SU-DHL-6 (cell line): ENCODE measurements around the gene SUPT4H1.

Experiments
- H2AFZ ChIP-seq: fragments of 200-600 bp; sonication (generic); 2 replicates; pipeline ENCODE4 v1.6.1; 2014; ENCODE audit warnings: low read depth, mild to moderate bottlenecking, moderate library complexity, mixed read lengths, antibody characterized with exemption, low read length; ENCODE audit not compliant: severe bottlenecking
- H3F3A ChIP-seq: fragments of 200-600 bp; shearing (Covaris generic); 2 replicates; pipeline ENCODE4 v1.6.0; 2016; ENCODE audit warnings: antibody characterized with exemption, mild to moderate bottlenecking; ENCODE audit not compliant: insufficient read depth
- H3K27ac ChIP-seq: fragments of 200-600 bp; sonication (generic); 2 replicates; pipeline ENCODE4 v1.5.1; 2016; ENCODE audit warnings: low read depth, mild to moderate bottlenecking, low read length, moderate library complexity, mixed read lengths
- H3K27me3 ChIP-seq: fragments of 200-600 bp; sonication (generic), shearing (Covaris generic); 2 replicates; pipeline ENCODE4 v1.6.0; 2014; ENCODE audit warnings: mild to moderate bottlenecking, low read length
- H3K36me3 ChIP-seq: fragments of 200-600 bp; sonication (generic); 2 replicates; pipeline ENCODE4 v1.6.1; 2014; ENCODE audit warnings: mild to moderate bottlenecking, low read length, mixed read lengths
- H3K4me2 ChIP-seq: fragments of 300-600, 200-600 bp; shearing (Covaris generic), sonication (generic); 2 replicates; pipeline ENCODE4 v1.6.0; 2014; ENCODE audit warnings: low read length, low read depth, mild to moderate bottlenecking; ENCODE audit not compliant: poor library complexity, severe bottlenecking
- H3K4me3 ChIP-seq: fragments of 200-600 bp; sonication (generic); 2 replicates; pipeline ENCODE4 v1.5.1; 2014; ENCODE audit warnings: antibody characterized with exemption, low read length, mild to moderate bottlenecking, mixed read lengths; ENCODE audit not compliant: insufficient read depth, poor library complexity, severe bottlenecking
- H3K79me2 ChIP-seq: fragments of 200-600 bp; sonication (generic); 2 replicates; pipeline ENCODE4 v1.6.1; 2014; ENCODE audit warnings: mild to moderate bottlenecking, low read length, moderate library complexity; ENCODE audit not compliant: insufficient read depth
- H3K9ac ChIP-seq: fragments of 200-600 bp; sonication (generic); 2 replicates; pipeline ENCODE4 v1.7.0; 2014; ENCODE audit warnings: mild to moderate bottlenecking, low read length
- H3K9me2 ChIP-seq: fragments of 200-600 bp; sonication (generic); replicated peaks from 2 replicates; pipeline ENCODE4 v1.6.1; 2014; ENCODE audit warnings: low read length; ENCODE audit not compliant: insufficient read depth
- H3K9me3 ChIP-seq: fragments of 200-600 bp; sonication (generic); 2 replicates; pipeline ENCODE4 v1.6.1; 2014; ENCODE audit warnings: low read length, mixed read lengths; ENCODE audit not compliant: insufficient read depth
- H4K20me1 ChIP-seq: fragments of 200-600 bp; sonication (generic); 2 replicates; pipeline ENCODE4 v1.6.1; 2014; ENCODE audit warnings: low read depth, mild to moderate bottlenecking, antibody characterized with exemption, low read length, moderate library complexity, mixed read lengths
- CTCF ChIP-seq: fragments of 200-600 bp; sonication (generic); IDR thresholded peaks from one replicate; pipeline ENCODE4 v1.5.1; 2017; ENCODE audit warnings: antibody characterized with exemption, mild to moderate bottlenecking, low read length, moderate library complexity; ENCODE audit not compliant: insufficient read depth, poor library complexity, severe bottlenecking
- EZH2phosphoT487 ChIP-seq: fragments of 200-600 bp; sonication (generic), shearing (Covaris generic); conservative IDR thresholded peaks from 2 replicates; pipeline ENCODE4 v1.6.1; 2018; ENCODE audit warnings: mild to moderate bottlenecking, antibody characterized with exemption, low read length, moderate library complexity, mixed read lengths

Gene SUPT4H1

GRCh38 chr17:58327363-58328194 is 24.4 kb downstream of the SUPT4H1 start:
- peak overlapping the region; percentile 41 for H3K9ac ChIP-seq

GRCh38 chr17:58326609-58327362 is 25.2 kb downstream of the SUPT4H1 start:
- Histone ChIP-seq H3K79me2 (peaks cover 12% of the 10 kb centered on the region), H3K4me2 (no peak overlapping the region), H2AFZ (no peak overlapping the region), H3K9me3 (no peaks in the 10 kb centered on the region), H3K27me3 (no peaks in the 10 kb centered on the region), H3K4me3 (no peak overlapping the region), H3F3A (peaks cover 48% of the 10 kb centered on the region), H3K27ac (no peak overlapping the region), H3K36me3 (peaks cover 15% of the 10 kb centered on the region), H3K9ac (no peak overlapping the region), H3K9me2 (no peaks in the 10 kb centered on the region), H4K20me1 (no peaks in the 10 kb centered on the region)
- TF ChIP-seq CTCF, result no peak
- TF ChIP-seq EZH2phosphoT487, result no peak

More at GRCh38 chr17:58327363-58328194, 24.4 kb downstream of the SUPT4H1 start:
- Histone ChIP-seq H3F3A (peaks cover 53% of the 10 kb centered on the region), H3K27me3 (no peaks in the 10 kb centered on the region), H3K36me3 (peaks cover 20% of the 10 kb centered on the region), H3K4me3 (no peak overlapping the region), H3K27ac (peak overlapping the region; percentile 97), H3K79me2 (peaks cover 17% of the 10 kb centered on the region), H2AFZ (no peak overlapping the region), H3K4me2 (no peak overlapping the region), H3K9me2 (no peaks in the 10 kb centered on the region), H3K9me3 (no peaks in the 10 kb centered on the region), H4K20me1 (no peaks in the 10 kb centered on the region)
- TF ChIP-seq EZH2phosphoT487 (no peak), CTCF (no peak)

GRCh38 chr17:58325976-58326468 is 26.0 kb downstream of the SUPT4H1 start:
- H4K20me1 ChIP-seq, result no peaks in the 10 kb centered on the region
- H3K9me2 ChIP-seq, result no peaks in the 10 kb centered on the region
- peaks cover 8% of the 10 kb centered on the region for H3K36me3 ChIP-seq
- H3K4me2 ChIP-seq, result no peak overlapping the region
- no peak overlapping the region for H2AFZ ChIP-seq
- H3F3A ChIP-seq, result peaks cover 40% of the 10 kb centered on the region
- no peaks in the 10 kb centered on the region for H3K9me3 ChIP-seq
- no peak overlapping the region for H3K27ac ChIP-seq
- no peak overlapping the region for H3K9ac ChIP-seq
- TF ChIP-seq CTCF (no peak), EZH2phosphoT487 (no peak)
- H3K27me3 ChIP-seq, result no peaks in the 10 kb centered on the region
- H3K79me2 ChIP-seq, result peaks cover 4% of the 10 kb centered on the region; the same call in 1 of the 2 replicates
- no peak overlapping the region for H3K4me3 ChIP-seq
